ENCODE results near the gene ZNF598.

The ZNF598 gene

GRCh38 chr16:1977875-1978268 lies 31.7 kb downstream of the ZNF598 start (continued):
- TF ChIP-seq ZNF274 (IDR thresholded peaks at IDR 0.05; ENCODE audit: low read length) (no peak), ZNF274 (tag by site-specific recombination; IDR thresholded peaks at IDR 0.05; ENCODE audit: borderline replicate concordance) (no peak), ZNF660 (tag by site-specific recombination; IDR thresholded peaks at IDR 0.05) (no peak), ZSCAN18 (tag by site-specific recombination; IDR thresholded peaks at IDR 0.05) (no peak), ZNF488 (tag by site-specific recombination; IDR thresholded peaks at IDR 0.05) (no peak), ZXDB (tag by site-specific recombination; IDR thresholded peaks at IDR 0.05) (no peak), ZSCAN5A (tag by site-specific recombination; IDR thresholded peaks at IDR 0.05) (no peak), ZNF169 (tag by site-specific recombination; IDR thresholded peaks at IDR 0.05) (no peak), ZNF221 (tag by site-specific recombination; IDR thresholded peaks at IDR 0.05; ENCODE audit: borderline replicate concordance) (no peak), ZNF248 (tag by site-specific recombination; IDR thresholded peaks at IDR 0.05) (no peak)

GRCh38 chr16:1976951-1977874 lies 32.4 kb downstream of the ZNF598 start:
- Histone ChIP-seq H3K9me3 (ENCODE audit: control insufficient read depth, insufficient read depth, low read depth, low read length) (no peaks in the 10 kb centered on the region), H3K36me3 (ENCODE audit: control insufficient read depth in 2 of 2, insufficient read depth in 1 of 2, low read length in 2 of 2) (peaks cover 0 to 59% of the 10 kb centered on the region in 2 experiments; a peak in 1 of 3 replicates), H3K27ac (ENCODE audit: extremely low read depth, low read depth, low read length) (no peak overlapping the region), H3K4me3 (ENCODE audit: low read depth, low read length) (no peak overlapping the region), H3K4me1 (ENCODE audit: control insufficient read depth, insufficient read depth, low read length) (no peaks in the 10 kb centered on the region)
- ChIA-PET CTCF (interaction anchor here (0.6 kb wide), 1 partner anchor 164 kb away, joined by 3 read pairs; no protein-coding TSS in a partner anchor), POLR2A (interaction anchor here (0.6 to 10.1 kb wide), 4 partner anchors 12 to 1337 kb away, joined by 3 to 76 read pairs (median 4); partner anchors contain the start of genes RPS2 and TRAF7)
- no peak for TF ChIP-seq HOXD13 (CRISPR knock-in tag; IDR thresholded peaks at IDR 0.05; ENCODE audit: borderline replicate concordance)
- TF ChIP-seq ZNF548 (tag by site-specific recombination; IDR thresholded peaks at IDR 0.05) = no peak
- TF ChIP-seq KLF8 (tag by site-specific recombination; IDR thresholded peaks at IDR 0.05) = no peak
- no peak for TF ChIP-seq BCL11A (tag by site-specific recombination; IDR thresholded peaks at IDR 0.05; ENCODE audit: low read depth)
- TF ChIP-seq ZBTB7A (tag by site-specific recombination; IDR thresholded peaks at IDR 0.05; ENCODE audit: low read depth) = no peak
- TF ChIP-seq ZIC2 (tag by site-specific recombination; IDR thresholded peaks at IDR 0.05) = no peak
- no peak for TF ChIP-seq TRIM28 (IDR thresholded peaks at IDR 0.05; ENCODE audit: borderline replicate concordance, low read length)
- no peak for TF ChIP-seq ZNF2 (tag by site-specific recombination; IDR thresholded peaks at IDR 0.05)
- no peak for TF ChIP-seq ZNF146 (tag by site-specific recombination; IDR thresholded peaks at IDR 0.05)
- no peak for TF ChIP-seq ZNF292 (tag by site-specific recombination; IDR thresholded peaks at IDR 0.05; ENCODE audit: borderline replicate concordance, low read depth)
- TF ChIP-seq ZNF391 (tag by site-specific recombination; IDR thresholded peaks at IDR 0.05; ENCODE audit: borderline replicate concordance, low read depth) = no peak
- no peak for TF ChIP-seq GFI1B (tag by site-specific recombination; IDR thresholded peaks at IDR 0.05)
- no peak for TF ChIP-seq ZBTB21 (tag by site-specific recombination; IDR thresholded peaks at IDR 0.05)
- TF ChIP-seq ZFP3 (tag by site-specific recombination; IDR thresholded peaks at IDR 0.05; ENCODE audit: low read depth) = no peak
- TF ChIP-seq BCL11B (tag by site-specific recombination; IDR thresholded peaks at IDR 0.05; ENCODE audit: low read depth) = no peak
